ENCODE measurements around the gene TROAP.
A peak's percentile ranks its signal among the peaks of the same experiment; 100 is the strongest.

Gene TROAP

DNA sequence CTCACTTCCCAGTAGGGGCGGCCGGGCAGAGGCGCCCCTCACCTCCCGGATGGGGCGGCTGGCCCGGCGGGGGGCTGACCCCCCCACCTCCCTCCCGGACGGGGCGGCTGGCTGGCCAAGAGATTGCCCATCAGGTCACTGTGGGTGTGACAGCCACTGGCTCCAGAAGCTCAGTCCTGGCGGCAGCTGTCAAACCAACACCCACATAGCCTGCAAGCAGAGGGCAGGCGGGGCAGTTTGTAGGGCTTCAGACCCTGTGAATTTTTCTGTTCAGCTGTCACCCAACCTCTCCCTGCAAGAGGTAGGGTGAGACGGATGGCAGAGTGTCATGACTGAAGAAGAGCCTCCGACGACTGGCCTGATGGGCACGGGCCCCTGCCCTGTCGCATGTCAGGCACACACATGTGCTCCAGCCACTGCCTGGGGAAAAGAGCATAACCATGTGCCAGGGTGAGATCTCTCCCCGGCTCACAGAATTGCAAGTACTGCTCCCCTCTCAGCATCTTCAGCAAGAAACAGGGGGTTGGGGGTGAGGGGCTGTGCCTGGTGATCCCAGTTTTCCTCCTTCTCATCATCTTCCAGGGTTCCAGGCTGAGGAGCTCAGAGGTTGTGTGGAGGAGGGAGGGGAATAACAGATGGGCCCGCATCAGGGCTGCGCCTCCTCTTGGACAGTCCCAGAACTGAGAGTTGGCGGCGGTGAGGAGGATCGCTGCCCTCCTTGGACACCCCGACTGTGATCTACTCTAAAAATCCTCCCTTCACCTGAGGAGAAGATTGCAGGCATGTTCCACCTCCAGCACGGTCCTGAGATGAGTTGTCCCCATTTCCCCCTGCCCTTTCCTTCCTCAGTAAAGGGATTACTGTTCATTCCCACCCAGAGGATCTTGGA is 39.3 kb upstream of the TROAP start:
- H3K36me3 ChIP-seq (ENCODE audit: control insufficient read depth, insufficient read depth, low read length): no peaks in the 10 kb centered on the region
- H3K4me3 ChIP-seq (ENCODE audit: low read depth, low read length): no peak overlapping the region

DNA sequence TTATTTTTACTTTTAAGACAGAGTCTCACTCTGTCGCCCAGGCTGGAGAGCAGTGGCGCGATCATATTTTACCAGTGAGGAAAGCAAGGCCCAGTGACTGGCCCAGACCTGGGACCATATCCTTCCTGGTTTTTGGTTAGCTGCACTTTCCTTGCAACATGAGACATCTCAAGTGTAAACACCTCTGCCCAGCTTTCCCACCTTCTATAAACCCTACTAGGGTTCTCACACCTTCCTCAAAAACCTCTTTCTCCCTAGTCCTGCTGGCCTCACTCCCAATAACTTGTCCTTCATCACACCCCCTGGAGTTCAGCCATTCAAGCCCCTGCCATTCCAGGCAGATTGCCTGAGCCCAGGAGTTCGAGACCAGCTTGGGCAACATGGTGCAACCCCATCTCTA is 38.4 kb upstream of the TROAP start:
- H3K36me3 ChIP-seq (ENCODE audit: control insufficient read depth, insufficient read depth, low read length): no peaks in the 10 kb centered on the region
- H3K9me3 ChIP-seq (ENCODE audit: control insufficient read depth, insufficient read depth, low read depth, low read length): 0 out of 2 replicates have a peak, but pooled peaks cover 5% of the 10 kb centered on the region
- H3K4me3 ChIP-seq (ENCODE audit: low read depth, low read length): no peak overlapping the region
- 0 out of 2 replicates have a peak, but pooled peaks cover 5% of the 10 kb centered on the region for H3K27me3 ChIP-seq (ENCODE audit: control insufficient read depth, insufficient read depth, low read length)
- H3K9ac ChIP-seq (ENCODE audit: low read length): no peak overlapping the region
- no peak overlapping the region for H3K27ac ChIP-seq (ENCODE audit: low read depth, low read length)
- peaks cover 22% of the 10 kb centered on the region for H3K4me1 ChIP-seq (ENCODE audit: control insufficient read depth, insufficient read depth, low read length)

More for the DNA sequence above, 39.3 kb upstream of the TROAP start:
- Histone ChIP-seq H3K27me3 (ENCODE audit: control insufficient read depth, insufficient read depth, low read length) (0 out of 2 replicates have a peak, but pooled peaks cover 3% of the 10 kb centered on the region), H3K9ac (ENCODE audit: low read length) (no peak overlapping the region), H3K9me3 (ENCODE audit: control insufficient read depth, insufficient read depth, low read depth, low read length) (0 out of 2 replicates have a peak, but pooled peaks cover 5% of the 10 kb centered on the region), H3K27ac (ENCODE audit: low read depth, low read length) (no peak overlapping the region), H3K4me1 (ENCODE audit: control insufficient read depth, insufficient read depth, low read length) (peaks cover 26% of the 10 kb centered on the region)

DNA sequence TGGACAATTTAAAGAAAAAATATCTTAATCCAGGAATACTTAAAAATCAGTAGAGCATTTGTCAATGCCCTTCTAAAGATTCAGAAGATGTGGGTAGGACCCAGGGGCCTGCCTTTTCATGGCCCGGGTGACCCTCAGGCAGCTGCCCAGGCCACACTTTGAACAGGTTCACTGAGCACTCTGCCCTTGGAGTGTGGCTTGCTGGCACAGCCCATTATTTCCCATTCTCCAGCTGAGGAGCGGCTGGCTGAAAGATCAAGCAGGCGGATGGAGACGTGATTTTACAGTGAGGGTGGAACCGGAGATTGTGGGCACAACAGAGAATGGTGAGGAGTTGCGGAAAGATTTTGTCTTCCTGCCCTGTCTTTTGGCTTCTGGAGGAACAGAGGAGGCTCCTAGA is 35.2 kb upstream of the TROAP start:
- no peak overlapping the region for H3K27ac ChIP-seq (ENCODE audit: low read depth, low read length)
- H3K27me3 ChIP-seq (ENCODE audit: control insufficient read depth, insufficient read depth, low read length): peaks cover 20% of the 10 kb centered on the region

DNA sequence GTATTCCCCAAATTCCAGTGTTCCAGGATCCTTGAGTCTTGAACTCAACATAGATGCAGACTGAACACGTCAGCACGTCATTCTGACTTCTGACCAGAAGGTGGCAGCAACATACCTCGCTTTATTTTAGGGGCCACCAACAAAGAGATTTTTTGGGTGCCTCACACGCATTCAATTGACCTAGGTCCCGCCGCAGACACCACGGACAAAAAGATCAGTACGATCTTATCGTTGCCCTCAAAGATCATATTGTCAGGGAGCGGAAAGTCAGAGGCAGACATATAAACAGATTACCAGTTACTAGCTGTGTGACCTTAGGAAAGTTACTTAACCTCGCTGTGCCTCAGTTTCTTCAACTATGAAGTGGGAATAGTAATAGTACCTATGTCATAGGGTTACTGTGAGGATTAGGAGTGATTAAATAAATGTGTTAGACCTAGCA is 34.6 kb upstream of the TROAP start:
- H3K4me3 ChIP-seq (ENCODE audit: low read depth, low read length): no peak overlapping the region
- H3K9ac ChIP-seq (ENCODE audit: low read length): no peak overlapping the region
- 0 out of 2 replicates have a peak, but pooled peaks cover 5% of the 10 kb centered on the region for H3K9me3 ChIP-seq (ENCODE audit: control insufficient read depth, insufficient read depth, low read depth, low read length)
- peaks cover 14% of the 10 kb centered on the region for H3K4me1 ChIP-seq (ENCODE audit: control insufficient read depth, insufficient read depth, low read length)
- H3K27me3 ChIP-seq (ENCODE audit: control insufficient read depth, insufficient read depth, low read length): peaks cover 26% of the 10 kb centered on the region
- H3K27ac ChIP-seq (ENCODE audit: low read depth, low read length): no peak overlapping the region
- H3K36me3 ChIP-seq (ENCODE audit: control insufficient read depth, insufficient read depth, low read length): no peaks in the 10 kb centered on the region

More for the DNA sequence above, 35.2 kb upstream of the TROAP start:
- Histone ChIP-seq H3K4me1 (ENCODE audit: control insufficient read depth, insufficient read depth, low read length) (peaks cover 9% of the 10 kb centered on the region), H3K9me3 (ENCODE audit: control insufficient read depth, insufficient read depth, low read depth, low read length) (0 out of 2 replicates have a peak, but pooled peaks cover 5% of the 10 kb centered on the region), H3K9ac (ENCODE audit: low read length) (no peak overlapping the region), H3K36me3 (ENCODE audit: control insufficient read depth, insufficient read depth, low read length) (no peaks in the 10 kb centered on the region), H3K4me3 (ENCODE audit: low read depth, low read length) (no peak overlapping the region)

DNA sequence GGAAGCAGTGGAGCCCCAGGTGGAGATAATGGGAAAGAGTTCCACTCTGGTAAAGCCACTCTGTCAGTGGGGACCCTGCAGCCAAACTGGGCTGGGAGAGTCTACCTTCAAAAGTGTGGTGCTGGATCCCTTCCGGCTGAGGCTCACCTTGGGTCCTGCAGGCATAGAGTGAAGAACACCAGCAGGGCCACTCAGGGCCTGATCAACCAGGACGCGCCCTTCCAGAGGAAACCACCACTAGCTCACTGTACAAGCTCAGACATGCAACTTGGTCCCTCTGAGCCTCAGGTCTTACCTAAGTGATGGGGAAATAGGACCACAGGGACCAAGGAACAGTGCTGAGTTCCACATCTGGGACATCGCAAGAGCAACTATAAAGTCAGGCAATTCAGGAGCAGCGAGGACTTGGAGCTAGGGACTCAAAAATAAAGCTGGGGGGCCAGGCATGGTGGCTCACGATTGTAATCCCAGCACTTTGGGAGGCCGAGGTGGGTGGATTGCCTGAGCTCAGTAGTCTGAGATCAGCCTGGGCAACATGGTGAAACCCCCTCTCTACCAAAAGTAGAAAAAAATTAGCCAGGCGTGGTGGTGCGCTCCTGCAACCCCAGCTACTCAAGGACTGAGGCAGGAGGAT is 34.0 kb upstream of the TROAP start:
- 0 out of 2 replicates have a peak, but pooled peaks cover 2% of the 10 kb centered on the region for H3K9me3 ChIP-seq (ENCODE audit: control insufficient read depth, insufficient read depth, low read depth, low read length)
- H3K9ac ChIP-seq (ENCODE audit: low read length): no peak overlapping the region
- H3K27me3 ChIP-seq (ENCODE audit: control insufficient read depth, insufficient read depth, low read length): peaks cover 32% of the 10 kb centered on the region
- no peak overlapping the region for H3K4me3 ChIP-seq (ENCODE audit: low read depth, low read length)
- peaks cover 16% of the 10 kb centered on the region for H3K4me1 ChIP-seq (ENCODE audit: control insufficient read depth, insufficient read depth, low read length)
- H3K27ac ChIP-seq (ENCODE audit: low read depth, low read length): no peak overlapping the region
- H3K36me3 ChIP-seq (ENCODE audit: control insufficient read depth, insufficient read depth, low read length): no peaks in the 10 kb centered on the region

DNA sequence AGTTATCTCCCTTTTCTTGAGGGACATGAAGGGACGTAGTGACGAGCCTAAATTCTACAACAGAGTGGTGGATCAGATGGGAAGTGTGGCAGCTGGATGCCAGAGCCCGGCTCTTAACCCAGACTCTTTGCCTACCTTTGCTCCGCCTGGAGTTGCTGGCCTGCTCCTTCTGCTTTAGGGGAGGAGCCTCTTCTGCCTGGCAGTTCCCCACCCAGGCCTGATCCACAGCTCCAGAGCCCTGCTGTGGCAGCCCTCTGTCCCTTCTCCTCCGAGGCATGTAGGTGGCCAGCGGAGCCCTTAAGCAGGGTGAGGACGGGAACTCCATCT is 30.4 kb upstream of the TROAP start:
- Histone ChIP-seq H3K27ac (ENCODE audit: low read depth, low read length) (no peak overlapping the region), H3K9ac (ENCODE audit: low read length) (no peak overlapping the region), H3K27me3 (ENCODE audit: control insufficient read depth, insufficient read depth, low read length) (peaks cover 68% of the 10 kb centered on the region), H3K36me3 (ENCODE audit: control insufficient read depth, insufficient read depth, low read length) (no peaks in the 10 kb centered on the region), H3K4me3 (ENCODE audit: low read depth, low read length) (peak overlapping the region; percentile 44; the same call in 1 of the 2 replicates), H3K9me3 (ENCODE audit: control insufficient read depth, insufficient read depth, low read depth, low read length) (no peaks in the 10 kb centered on the region), H3K4me1 (ENCODE audit: control insufficient read depth, insufficient read depth, low read length) (peaks cover 41% of the 10 kb centered on the region)

DNA sequence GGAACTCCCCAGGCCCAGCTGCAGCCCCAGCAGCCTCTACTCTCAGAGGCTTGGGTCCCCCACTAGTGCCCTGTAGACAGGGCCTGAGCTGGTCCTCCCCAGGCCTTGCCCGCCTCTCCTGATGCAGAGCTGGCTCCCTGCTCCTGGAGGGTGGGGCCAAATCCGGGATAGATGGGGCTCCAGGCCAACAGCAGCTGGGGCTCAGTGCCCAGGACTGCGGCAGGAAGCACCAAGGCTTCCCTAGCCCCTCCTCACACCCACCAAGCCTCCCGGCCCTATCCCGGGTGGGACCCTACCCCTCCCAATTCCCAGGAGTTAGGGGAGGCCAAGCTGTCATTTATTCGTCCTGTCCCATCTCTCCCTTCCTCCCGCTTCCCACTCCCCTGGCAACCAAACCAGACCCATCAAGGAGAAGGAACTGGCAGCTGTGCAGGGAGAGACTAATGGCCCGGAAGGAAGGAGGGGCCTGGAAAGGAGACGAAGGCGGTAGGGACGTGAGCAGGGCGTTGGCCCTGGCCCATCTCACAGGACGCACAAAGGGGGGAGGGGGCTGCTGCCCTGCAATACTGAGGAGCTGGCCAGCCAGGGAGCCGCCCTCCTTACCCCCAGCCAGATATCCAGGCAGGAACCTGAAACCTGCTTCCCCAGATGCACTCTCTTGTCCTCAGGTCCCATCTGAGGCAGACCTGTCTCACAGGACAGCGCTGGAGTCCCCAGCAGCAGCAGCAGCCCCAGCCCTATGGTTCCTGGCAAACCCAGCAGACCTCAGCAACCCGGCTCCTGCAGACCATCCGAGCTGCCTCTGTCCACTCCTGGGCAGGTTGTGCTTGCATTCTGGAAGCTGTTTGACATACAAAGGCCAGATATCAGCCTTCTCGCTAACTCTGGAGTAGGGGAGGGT is 29.7 kb upstream of the TROAP start:
- peak overlapping the region; percentile 44 for H3K4me3 ChIP-seq (ENCODE audit: low read depth, low read length)
- peaks cover 41% of the 10 kb centered on the region for H3K4me1 ChIP-seq (ENCODE audit: control insufficient read depth, insufficient read depth, low read length)
- H3K27me3 ChIP-seq (ENCODE audit: control insufficient read depth, insufficient read depth, low read length): peaks cover 75% of the 10 kb centered on the region
- no peak overlapping the region for H3K27ac ChIP-seq (ENCODE audit: low read depth, low read length)
- H3K9me3 ChIP-seq (ENCODE audit: control insufficient read depth, insufficient read depth, low read depth, low read length): no peaks in the 10 kb centered on the region
- H3K9ac ChIP-seq (ENCODE audit: low read length): no peak overlapping the region
- no peaks in the 10 kb centered on the region for H3K36me3 ChIP-seq (ENCODE audit: control insufficient read depth, insufficient read depth, low read length)

DNA sequence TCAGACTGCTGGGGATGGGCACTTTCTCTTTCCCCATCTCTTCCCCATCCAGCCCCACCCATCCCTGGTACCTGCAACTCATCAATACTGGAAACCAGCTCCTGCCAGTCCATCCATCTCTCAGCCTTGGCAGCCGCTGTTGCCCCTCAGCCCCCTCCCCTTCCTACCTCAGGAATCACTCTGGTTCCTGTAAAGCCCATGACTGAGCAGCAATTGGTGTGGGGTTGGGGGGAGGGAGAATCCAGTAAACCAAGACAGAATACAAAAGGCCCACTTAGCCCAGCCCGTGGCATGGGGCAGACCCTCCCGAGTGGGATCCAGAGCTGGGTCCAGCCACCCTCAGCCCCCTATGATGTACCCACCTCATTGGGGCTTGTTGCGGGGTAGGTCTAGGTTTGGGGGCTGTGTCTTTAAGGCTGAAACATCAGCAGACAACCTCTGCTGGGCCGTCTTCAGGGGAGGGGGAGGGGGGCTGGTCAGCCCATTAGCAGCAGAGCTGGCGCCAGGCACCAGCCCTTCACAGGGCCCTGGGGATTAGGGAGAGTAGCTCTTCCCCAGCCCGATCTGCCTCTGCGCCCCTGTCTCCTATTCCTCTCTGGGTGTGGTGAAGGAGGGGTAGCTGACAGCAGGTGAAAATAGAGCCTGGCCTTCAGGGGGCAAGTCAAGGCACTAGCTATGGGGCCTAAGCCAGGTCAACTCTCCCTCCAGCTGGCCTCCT is 28.8 kb upstream of the TROAP start:
- Histone ChIP-seq H3K9ac (ENCODE audit: low read length) (no peak overlapping the region), H3K4me3 (ENCODE audit: low read depth, low read length) (peak overlapping the region; percentile 62), H3K9me3 (ENCODE audit: control insufficient read depth, insufficient read depth, low read depth, low read length) (no peaks in the 10 kb centered on the region), H3K27me3 (ENCODE audit: control insufficient read depth, insufficient read depth, low read length) (peaks cover 77% of the 10 kb centered on the region), H3K4me1 (ENCODE audit: control insufficient read depth, insufficient read depth, low read length) (peaks cover 41% of the 10 kb centered on the region), H3K27ac (ENCODE audit: low read depth, low read length) (no peak overlapping the region), H3K36me3 (ENCODE audit: control insufficient read depth, insufficient read depth, low read length) (no peaks in the 10 kb centered on the region)

DNA sequence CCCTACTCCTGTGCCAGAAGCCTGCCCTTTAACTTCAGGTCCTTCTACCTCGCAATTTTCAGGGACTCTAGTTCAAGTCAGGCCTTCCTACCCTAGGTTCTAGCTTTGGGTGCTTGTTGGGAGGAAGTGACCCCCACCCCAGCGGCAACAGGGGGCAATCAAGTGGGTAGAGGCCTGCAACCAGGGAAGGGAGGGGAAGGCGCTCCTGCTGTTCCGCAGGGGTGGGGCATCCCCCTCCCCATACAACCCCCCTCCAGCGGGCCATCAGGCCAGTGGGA is 28.3 kb upstream of the TROAP start:
- peak overlapping the region; percentile 62 for H3K4me3 ChIP-seq (ENCODE audit: low read depth, low read length)
- H3K27ac ChIP-seq (ENCODE audit: low read depth, low read length): no peak overlapping the region
- H3K9ac ChIP-seq (ENCODE audit: low read length): no peak overlapping the region

DNA sequence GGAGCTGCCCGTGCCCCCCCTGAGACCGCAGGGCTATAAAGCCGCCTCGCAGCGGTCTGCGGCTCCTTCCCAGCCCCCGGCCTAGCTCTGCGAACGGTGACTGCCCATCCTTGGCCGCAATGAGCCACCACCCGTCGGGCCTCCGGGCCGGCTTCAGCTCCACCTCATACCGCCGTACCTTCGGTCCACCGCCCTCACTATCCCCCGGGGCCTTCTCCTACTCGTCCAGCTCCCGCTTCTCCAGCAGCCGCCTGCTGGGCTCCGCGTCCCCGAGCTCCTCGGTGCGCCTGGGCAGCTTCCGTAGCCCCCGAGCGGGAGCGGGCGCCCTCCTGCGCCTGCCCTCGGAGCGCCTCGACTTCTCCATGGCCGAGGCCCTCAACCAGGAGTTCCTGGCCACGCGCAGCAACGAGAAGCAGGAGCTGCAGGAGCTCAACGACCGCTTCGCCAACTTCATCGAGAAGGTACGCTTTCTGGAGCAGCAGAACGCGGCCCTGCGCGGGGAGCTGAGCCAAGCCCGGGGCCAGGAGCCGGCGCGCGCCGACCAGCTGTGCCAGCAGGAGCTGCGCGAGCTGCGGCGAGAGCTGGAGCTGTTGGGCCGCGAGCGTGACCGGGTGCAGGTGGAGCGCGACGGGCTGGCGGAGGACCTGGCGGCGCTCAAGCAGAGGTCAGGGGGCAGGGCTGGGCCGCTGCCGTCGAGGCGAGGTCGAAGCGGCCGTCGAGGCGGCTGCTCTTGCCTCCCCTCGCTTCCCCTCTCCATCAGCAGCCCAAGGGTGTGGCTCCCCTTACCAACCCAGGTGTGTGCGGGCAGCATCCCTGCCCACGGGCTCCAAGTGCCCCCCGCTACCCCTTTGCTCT is 27.7 kb upstream of the TROAP start, which contains the start of gene PRPH:
Gene PRPH, plus strand, starts transcription at position 66 of the 855 bp plus-strand sequence. Its CDS starts 54 bp downstream, at position 120.
- Histone ChIP-seq H3K4me1 (ENCODE audit: control insufficient read depth, insufficient read depth, low read length) (peaks cover 41% of the 10 kb centered on the region), H3K27ac (ENCODE audit: low read depth, low read length) (no peak within 1 kb of the TSS), H3K4me3 (ENCODE audit: low read depth, low read length) (peak within 1 kb of the TSS; percentile 62), H3K36me3 (ENCODE audit: control insufficient read depth, insufficient read depth, low read length) (no peaks in the 10 kb centered on the region), H3K9me3 (ENCODE audit: control insufficient read depth, insufficient read depth, low read depth, low read length) (no peaks in the 10 kb centered on the region), H3K27me3 (ENCODE audit: control insufficient read depth, insufficient read depth, low read length) (peaks cover 77% of the 10 kb centered on the region), H3K9ac (ENCODE audit: low read length) (no peak within 1 kb of the TSS)

More for the DNA sequence above, 28.3 kb upstream of the TROAP start:
- Histone ChIP-seq H3K9me3 (ENCODE audit: control insufficient read depth, insufficient read depth, low read depth, low read length) (no peaks in the 10 kb centered on the region), H3K4me1 (ENCODE audit: control insufficient read depth, insufficient read depth, low read length) (peaks cover 41% of the 10 kb centered on the region), H3K36me3 (ENCODE audit: control insufficient read depth, insufficient read depth, low read length) (no peaks in the 10 kb centered on the region), H3K27me3 (ENCODE audit: control insufficient read depth, insufficient read depth, low read length) (peaks cover 77% of the 10 kb centered on the region)
